GM23338 (cell line): ENCODE measurements around the gene SPG7. TPM values are rescaled to one million over a fixed set of nuclear protein-coding genes. Genes with fewer than 3 reads are reported as not detected.

ENCODE experiments used
- ATAC-seq: fragments of 200-7000 bp; cut with Tn5 transposase; 3 replicates; pipeline ENCODE4 v1.9.1; 2020
- DNase-seq: peaks from one replicate; pipeline ENCODE4 v3.0.0-alpha.2; 2015; ENCODE audit warnings: low spot score
- H2AFZ ChIP-seq: fragments of 200-600 bp; sonication (generic); 2 replicates; pipeline ENCODE4 v1.8.0; 2016; ENCODE audit warnings: antibody characterized with exemption, mild to moderate bottlenecking, moderate library complexity
- H3F3A ChIP-seq: fragments of 200-600 bp; sonication (generic); replicated peaks from 2 replicates; pipeline ENCODE4 v1.8.0; 2017; ENCODE audit warnings: antibody characterized with exemption, mixed run types, low read depth
- H3K27ac ChIP-seq: fragments of 200-600 bp; sonication (generic); 2 replicates; pipeline ENCODE4 v1.6.1; 2016; ENCODE audit warnings: low read depth
- H3K27me3 ChIP-seq: fragments of 200-600 bp; sonication (generic); 2 replicates; pipeline ENCODE4 v1.8.0; 2016; ENCODE audit warnings: mild to moderate bottlenecking, mixed run types, moderate library complexity; ENCODE audit not compliant: insufficient read depth
- H3K36me3 ChIP-seq: fragments of 200-600 bp; sonication (generic); 2 replicates; pipeline ENCODE4 v1.8.0; 2016; ENCODE audit warnings: mild to moderate bottlenecking; ENCODE audit not compliant: insufficient read depth
- H3K4me1 ChIP-seq: fragments of 200-600 bp; sonication (generic); 2 replicates; pipeline ENCODE4 v1.8.0; 2016; ENCODE audit warnings: mild to moderate bottlenecking, moderate library complexity; ENCODE audit not compliant: insufficient read depth
- H3K4me2 ChIP-seq: fragments of 200-600 bp; sonication (generic); 2 replicates; pipeline ENCODE4 v1.7.1; 2017; ENCODE audit warnings: mixed run types
- H3K4me3 ChIP-seq: fragments of 200-600 bp; sonication (generic); 2 replicates; pipeline ENCODE4 v1.6.1; 2016; ENCODE audit warnings: mixed run types
- H3K79me2 ChIP-seq: fragments of 200-600 bp; sonication (generic); replicated peaks from 2 replicates; pipeline ENCODE4 v1.8.0; 2017; ENCODE audit warnings: mild to moderate bottlenecking; ENCODE audit not compliant: insufficient read depth
- H3K9me2 ChIP-seq: fragments of 200-600 bp; sonication (generic); 2 replicates; pipeline ENCODE4 v1.8.0; 2017; ENCODE audit not compliant: insufficient read depth
- H4K20me1 ChIP-seq: fragments of 200-600 bp; sonication (generic); replicated peaks from 2 replicates; pipeline ENCODE4 v1.8.0; 2017; ENCODE audit warnings: mild to moderate bottlenecking; ENCODE audit not compliant: insufficient read depth
- H3K27ac Mint-ChIP-seq: 2 replicates; pipeline ENCODE4 v1.8.0; 2020; ENCODE audit warnings: inconsistent platforms, mild to moderate bottlenecking, moderate library complexity, mixed read lengths
- H3K27me3 Mint-ChIP-seq: 3 replicates; pipeline ENCODE4 v1.8.0; 2022; ENCODE audit warnings: low read depth, mild to moderate bottlenecking, moderate library complexity, mixed read lengths, inconsistent platforms; ENCODE audit not compliant: insufficient read depth, poor library complexity
- H3K36me3 Mint-ChIP-seq: 3 replicates; pipeline ENCODE4 v1.8.0; 2021; ENCODE audit warnings: low read depth, mild to moderate bottlenecking, inconsistent platforms, moderate library complexity, mixed read lengths
- H3K4me1 Mint-ChIP-seq: 3 replicates; pipeline ENCODE4 v1.8.0; 2020; ENCODE audit warnings: mild to moderate bottlenecking, inconsistent platforms, mixed read lengths
- H3K4me3 Mint-ChIP-seq: 3 replicates; pipeline ENCODE4 v1.8.0; 2021; ENCODE audit warnings: moderate library complexity, mild to moderate bottlenecking, inconsistent platforms, mixed read lengths
- H3K9me3 Mint-ChIP-seq: 3 replicates; pipeline ENCODE4 v1.8.0; 2020; ENCODE audit warnings: moderate library complexity, mild to moderate bottlenecking, inconsistent platforms, mixed read lengths
- CREB1 ChIP-seq: fragments of 250-450 bp; sonication (Bioruptor Pico); IDR thresholded peaks from 2 replicates; pipeline ENCODE4 v1.5.0; 2020; ENCODE audit warnings: low read depth, mild to moderate bottlenecking, moderate library complexity
- ETS1 ChIP-seq: IDR thresholded peaks from 2 replicates; pipeline ENCODE4 v1.6.1; 2016; ENCODE audit warnings: antibody characterized with exemption
- EZH2phosphoT487 ChIP-seq: fragments of 200-600 bp; sonication (generic); IDR thresholded peaks from one replicate; pipeline ENCODE4 v1.8.1; 2018; ENCODE audit warnings: antibody characterized with exemption; ENCODE audit not compliant: unreplicated experiment
- JUNB ChIP-seq: IDR thresholded peaks from one replicate; pipeline ENCODE4 v1.6.1; 2016; ENCODE audit warnings: antibody characterized with exemption; ENCODE audit not compliant: unreplicated experiment
- NANOG ChIP-seq: IDR thresholded peaks from 2 replicates; pipeline ENCODE4 v1.6.1; 2016; ENCODE audit warnings: antibody characterized with exemption, borderline replicate concordance
- POLR2AphosphoS5 ChIP-seq: IDR thresholded peaks from 2 replicates; pipeline ENCODE4 v1.6.1; 2016; ENCODE audit warnings: antibody characterized with exemption, low read depth
- REST ChIP-seq: IDR thresholded peaks from one replicate; pipeline ENCODE4 v1.6.1; 2018; ENCODE audit warnings: antibody characterized with exemption; ENCODE audit not compliant: unreplicated experiment
- STAT1 ChIP-seq: IDR thresholded peaks from one replicate; pipeline ENCODE4 v1.6.1; 2016; ENCODE audit warnings: antibody characterized with exemption; ENCODE audit not compliant: unreplicated experiment
- ZNF114 ChIP-seq: fragments of 250-450 bp; sonication (Bioruptor Pico); IDR thresholded peaks from 2 replicates; pipeline ENCODE4 v1.5.0; 2020; ENCODE audit warnings: mild to moderate bottlenecking, moderate library complexity
- ZNF331 ChIP-seq: fragments of 250-450 bp; sonication (Bioruptor Pico); IDR thresholded peaks from 2 replicates; pipeline ENCODE4 v1.5.0; 2020; ENCODE audit warnings: low read depth, mild to moderate bottlenecking, moderate library complexity
- polyA plus RNA-seq: library from polyadenylated mRNA; unstranded; fragments of >200 nt; fragmentation: Nextera tagmentation; extraction: Ambion mirVana; gene quantifications from 2 replicates; pipeline ENCODE4 v1.2.1, GENCODE V29; 2016
- total RNA-seq: library from RNA; depleted of rRNA; stranded (reverse); fragments of >200 nt; shearing (Covaris generic); gene quantifications from 2 replicates; pipeline ENCODE4 v1.2.3, GENCODE V29; 2014
- TF ChIP-seq, protein P1 (sequence below), 2 experiments: fragments of 200-600 bp in 1 of 2; sonication (generic) in 1 of 2; conservative IDR thresholded peaks; 2 replicates each; pipeline versions ENCODE4 v1.5.1 to v1.6.1; 2016 to 2017; ENCODE audit warnings: antibody characterized with exemption in 2 of 2, low read depth in 2 of 2, mild to moderate bottlenecking in 2 of 2, moderate library complexity in 1 of 2

SPG7 gene
- total and polyA plus RNA-seq, 2 experiments from 2014 or later = 77.1 to 267 TPM

DNA sequence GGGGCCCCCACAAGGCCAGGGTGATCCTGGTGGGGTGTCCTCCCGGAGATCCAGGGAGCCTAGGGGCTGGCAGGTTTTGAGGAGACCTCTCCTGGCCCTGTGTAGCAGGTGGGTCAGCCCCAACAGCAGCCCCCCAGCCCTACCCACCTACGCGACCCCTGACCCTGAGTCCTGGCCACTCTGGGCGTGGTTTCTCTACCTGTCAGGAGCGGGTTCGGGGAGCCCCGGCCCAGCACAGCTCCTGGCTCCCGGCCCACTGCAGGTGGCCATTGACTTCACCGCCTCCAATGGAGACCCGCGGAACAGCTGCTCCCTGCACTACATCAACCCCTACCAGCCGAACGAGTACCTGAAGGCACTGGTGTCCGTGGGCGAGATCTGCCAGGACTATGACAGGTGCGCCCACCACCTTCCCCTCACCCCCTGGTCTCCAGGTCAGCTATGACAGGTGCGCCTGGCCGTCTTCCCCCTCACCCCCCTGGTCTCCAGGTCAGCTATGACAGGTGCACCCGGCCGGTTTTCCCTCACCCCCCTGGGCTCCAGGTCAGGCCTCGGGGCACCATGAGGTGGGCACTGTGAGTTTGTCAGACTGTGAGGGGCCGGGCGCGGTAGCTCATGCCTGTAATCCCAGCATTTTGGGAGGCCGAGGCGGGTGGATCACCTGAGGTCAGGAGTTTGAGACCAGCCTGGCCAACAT is 80.4 kb downstream of the SPG7 start:
- H3K27me3 ChIP-seq = no peaks in the 10 kb centered on the region
- H3K4me3 Mint-ChIP-seq = no peak overlapping the region
- H3F3A ChIP-seq = no peaks in the 10 kb centered on the region; the same call in 1 of the 2 replicates
- H2AFZ ChIP-seq = no peak overlapping the region
- ATAC-seq (no peak), DNase-seq (no peak)
- H3K27ac Mint-ChIP-seq = no peak overlapping the region
- no peaks in the 10 kb centered on the region for H4K20me1 ChIP-seq
- H3K4me1 Mint-ChIP-seq = no peaks in the 10 kb centered on the region; the same call in 2 of the 3 replicates
- no peaks in the 10 kb centered on the region for H3K4me1 ChIP-seq
- H3K4me3 ChIP-seq = no peak overlapping the region
- H3K9me3 Mint-ChIP-seq = peaks cover 13% of the 10 kb centered on the region
- H3K27ac ChIP-seq = no peak overlapping the region
- no peaks in the 10 kb centered on the region for H3K9me2 ChIP-seq
- no peaks in the 10 kb centered on the region for H3K79me2 ChIP-seq
- H3K36me3 ChIP-seq = no peaks in the 10 kb centered on the region
- peaks cover 20% of the 10 kb centered on the region for H3K36me3 Mint-ChIP-seq
- H3K27me3 Mint-ChIP-seq = peaks cover 5% of the 10 kb centered on the region
- TF ChIP-seq POLR2AphosphoS5 (no peak), REST (no peak)
- no peak overlapping the region for H3K4me2 ChIP-seq

GRCh38 chr16:89589241-89589926 is 81.2 kb downstream of the SPG7 start:
- Mint-ChIP-seq H3K36me3 (peaks cover 20% of the 10 kb centered on the region), H3K27ac (no peak overlapping the region), H3K9me3 (peaks cover 13% of the 10 kb centered on the region), H3K4me1 (no peaks in the 10 kb centered on the region; the same call in 2 of the 3 replicates), H3K4me3 (no peak overlapping the region), H3K27me3 (peaks cover 5% of the 10 kb centered on the region)
- ATAC-seq (no peak), DNase-seq (no peak)
- H2AFZ ChIP-seq = no peak overlapping the region
- H3K27me3 ChIP-seq = no peaks in the 10 kb centered on the region
- H3K36me3 ChIP-seq = no peaks in the 10 kb centered on the region
- H3K9me2 ChIP-seq = no peaks in the 10 kb centered on the region
- H3F3A ChIP-seq = no peaks in the 10 kb centered on the region; the same call in 1 of the 2 replicates
- H4K20me1 ChIP-seq = no peaks in the 10 kb centered on the region
- no peak overlapping the region for H3K4me3 ChIP-seq
- no peaks in the 10 kb centered on the region for H3K4me1 ChIP-seq
- H3K27ac ChIP-seq = no peak overlapping the region
- H3K79me2 ChIP-seq = no peaks in the 10 kb centered on the region
- no peak overlapping the region for H3K4me2 ChIP-seq
- no peak for TF ChIP-seq JUNB
- TF ChIP-seq, protein P1, sequence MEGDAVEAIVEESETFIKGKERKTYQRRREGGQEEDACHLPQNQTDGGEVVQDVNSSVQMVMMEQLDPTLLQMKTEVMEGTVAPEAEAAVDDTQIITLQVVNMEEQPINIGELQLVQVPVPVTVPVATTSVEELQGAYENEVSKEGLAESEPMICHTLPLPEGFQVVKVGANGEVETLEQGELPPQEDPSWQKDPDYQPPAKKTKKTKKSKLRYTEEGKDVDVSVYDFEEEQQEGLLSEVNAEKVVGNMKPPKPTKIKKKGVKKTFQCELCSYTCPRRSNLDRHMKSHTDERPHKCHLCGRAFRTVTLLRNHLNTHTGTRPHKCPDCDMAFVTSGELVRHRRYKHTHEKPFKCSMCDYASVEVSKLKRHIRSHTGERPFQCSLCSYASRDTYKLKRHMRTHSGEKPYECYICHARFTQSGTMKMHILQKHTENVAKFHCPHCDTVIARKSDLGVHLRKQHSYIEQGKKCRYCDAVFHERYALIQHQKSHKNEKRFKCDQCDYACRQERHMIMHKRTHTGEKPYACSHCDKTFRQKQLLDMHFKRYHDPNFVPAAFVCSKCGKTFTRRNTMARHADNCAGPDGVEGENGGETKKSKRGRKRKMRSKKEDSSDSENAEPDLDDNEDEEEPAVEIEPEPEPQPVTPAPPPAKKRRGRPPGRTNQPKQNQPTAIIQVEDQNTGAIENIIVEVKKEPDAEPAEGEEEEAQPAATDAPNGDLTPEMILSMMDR (conservative IDR thresholded peaks at IDR 0.05; ENCODE audit: low read depth in 2 of 2) = no peak
- TF ChIP-seq STAT1 = no peak
- TF ChIP-seq ETS1 = no peak
- TF ChIP-seq NANOG = no peak
- TF ChIP-seq ZNF331 (CRISPR knock-in tag) = no peak
- TF ChIP-seq ZNF114 (CRISPR knock-in tag) = no peak
- no peak for TF ChIP-seq CREB1 (CRISPR knock-in tag)
- no peak for TF ChIP-seq REST
- no peak for TF ChIP-seq POLR2AphosphoS5
- TF ChIP-seq EZH2phosphoT487 = no peak
